HEK293 (cell line): Measurements from ENCODE around the gene DVL3.

Experiments used
- CTCF ChIA-PET: fragments of 350-600 bp; formaldehyde crosslinking; extraction: SDS; loops from one replicate; lab custom pipeline; 2021; ENCODE audit warnings: antibody characterized with exemption; lab: Yijun Ruan, JAX
- POLR2A ChIA-PET: fragments of 300-600 bp; formaldehyde crosslinking; extraction: SDS; loops from one replicate; lab custom pipeline; 2020; ENCODE audit warnings: antibody characterized with exemption, inconsistent platforms; lab: Yijun Ruan, JAX
- H3K27ac ChIP-seq: fragments of 200-500 bp; sonication (Bioruptor generic); 2 replicates; pipeline ENCODE4 v1.5.1; 2014; ENCODE audit warnings: low read depth, low read length, control low read depth, inconsistent platforms; ENCODE audit errors: extremely low read depth
- H3K36me3 ChIP-seq, 2 experiments: fragments of 200-500 bp in 1 of 2; sonication (Bioruptor generic) in 1 of 2; 1 replicate in 1 of 2; 2 replicates in 1 of 2; pipeline ENCODE4 v1.5.1; 2014 to 2017; ENCODE audit warnings: inconsistent platforms in 2 of 2, low read length in 2 of 2; ENCODE audit not compliant: control insufficient read depth in 2 of 2, insufficient read depth in 1 of 2
- H3K4me1 ChIP-seq: fragments of 200-500 bp; sonication (Bioruptor generic); 2 replicates; pipeline ENCODE4 v1.5.1; 2014; ENCODE audit warnings: mild to moderate bottlenecking, low read length, inconsistent platforms; ENCODE audit not compliant: control insufficient read depth, insufficient read depth
- H3K4me3 ChIP-seq: 2 replicates; pipeline ENCODE4 v1.5.1; 2011; ENCODE audit warnings: low read depth, mild to moderate bottlenecking, control low read depth, low read length, moderate library complexity
- H3K9me3 ChIP-seq: fragments of 200-500 bp; sonication (Bioruptor generic); 2 replicates; pipeline ENCODE4 v1.5.1; 2014; ENCODE audit warnings: low read depth, low read length, inconsistent platforms; ENCODE audit not compliant: control insufficient read depth, insufficient read depth
- HOXC10 ChIP-seq: sonication (generic); formaldehyde crosslinking; IDR thresholded peaks from 2 replicates; pipeline ENCODE4 v1.8.1; 2023; ENCODE audit warnings: mild to moderate bottlenecking, missing genetic modification reagents
- MEIS1 ChIP-seq: sonication (generic); formaldehyde crosslinking; IDR thresholded peaks from 2 replicates; pipeline ENCODE4 v1.8.1; 2022; ENCODE audit warnings: missing genetic modification reagents, mild to moderate bottlenecking, borderline replicate concordance
- SCRT1 ChIP-seq: fragments of 450-650 bp; formaldehyde crosslinking; IDR thresholded peaks from 2 replicates; pipeline ENCODE4 v1.5.1; 2016; ENCODE audit warnings: missing biosample characterization, missing genetic modification characterization, borderline replicate concordance
- YY1 ChIP-seq: fragments of 450-650 bp; formaldehyde crosslinking; IDR thresholded peaks from 2 replicates; pipeline ENCODE4 v1.5.1; 2018; ENCODE audit warnings: missing biosample characterization, missing genetic modification characterization
- ZBTB21 ChIP-seq: fragments of 450-650 bp; formaldehyde crosslinking; IDR thresholded peaks from 2 replicates; pipeline ENCODE4 v1.5.1; 2017; ENCODE audit warnings: missing biosample characterization, missing genetic modification characterization
- ZFHX2 ChIP-seq: fragments of 450-650 bp; formaldehyde crosslinking; conservative IDR thresholded peaks from 2 replicates; pipeline ENCODE4 v1.5.1; 2016; ENCODE audit warnings: missing biosample characterization, missing genetic modification characterization
- ZNF114 ChIP-seq: fragments of 450-650 bp; formaldehyde crosslinking; IDR thresholded peaks from 2 replicates; pipeline ENCODE4 v1.5.0; 2017; ENCODE audit warnings: missing biosample characterization, missing genetic modification characterization
- ZNF155 ChIP-seq: fragments of 450-650 bp; formaldehyde crosslinking; IDR thresholded peaks from 2 replicates; pipeline ENCODE4 v1.5.1; 2016; ENCODE audit warnings: missing biosample characterization, missing genetic modification characterization
- ZNF19 ChIP-seq: fragments of 450-650 bp; formaldehyde crosslinking; IDR thresholded peaks from 2 replicates; pipeline ENCODE4; 2016; ENCODE audit warnings: missing biosample characterization, missing genetic modification characterization, low read depth
- ZNF214 ChIP-seq: fragments of 450-650 bp; formaldehyde crosslinking; IDR thresholded peaks from 2 replicates; pipeline ENCODE4 v1.5.1; 2017; ENCODE audit warnings: missing biosample characterization, mild to moderate bottlenecking, missing genetic modification characterization, borderline replicate concordance
- ZNF248 ChIP-seq: fragments of 450-650 bp; formaldehyde crosslinking; IDR thresholded peaks from 2 replicates; pipeline ENCODE4 v1.5.1; 2017; ENCODE audit warnings: missing biosample characterization, missing genetic modification characterization
- ZNF324 ChIP-seq: fragments of 450-650 bp; formaldehyde crosslinking; IDR thresholded peaks from 2 replicates; pipeline ENCODE4 v1.5.1; 2016; ENCODE audit warnings: missing biosample characterization, missing genetic modification characterization
- ZNF426 ChIP-seq: fragments of 450-650 bp; formaldehyde crosslinking; IDR thresholded peaks from 2 replicates; pipeline ENCODE4 v1.5.1; 2017; ENCODE audit warnings: missing biosample characterization, missing genetic modification characterization, mild to moderate bottlenecking, inconsistent platforms, moderate library complexity
- ZNF473 ChIP-seq: fragments of 450-650 bp; formaldehyde crosslinking; IDR thresholded peaks from 2 replicates; pipeline ENCODE4 v1.5.1; 2017; ENCODE audit warnings: missing biosample characterization, missing genetic modification characterization
- ZNF558 ChIP-seq: fragments of 450-650 bp; formaldehyde crosslinking; IDR thresholded peaks from 2 replicates; pipeline ENCODE4 v1.5.1; 2016; ENCODE audit warnings: missing biosample characterization, missing genetic modification characterization
- ZNF600 ChIP-seq: fragments of 450-650 bp; formaldehyde crosslinking; IDR thresholded peaks from 2 replicates; pipeline ENCODE4 v1.5.1; 2016; ENCODE audit warnings: missing biosample characterization, missing genetic modification characterization
- ZNF624 ChIP-seq: fragments of 450-650 bp; formaldehyde crosslinking; IDR thresholded peaks from 2 replicates; pipeline ENCODE4 v1.5.1; 2017; ENCODE audit warnings: missing biosample characterization, missing genetic modification characterization
- ZNF654 ChIP-seq: fragments of 450-650 bp; formaldehyde crosslinking; IDR thresholded peaks from 2 replicates; pipeline ENCODE4 v1.5.1; 2016; ENCODE audit warnings: low read depth, missing biosample characterization, missing genetic modification characterization
- ZNF677 ChIP-seq: fragments of 450-650 bp; IDR thresholded peaks from 2 replicates; pipeline ENCODE4 v1.5.0; 2018; ENCODE audit warnings: missing biosample characterization, mild to moderate bottlenecking, missing genetic modification characterization, moderate library complexity
- ZNF777 ChIP-seq: fragments of 450-650 bp; formaldehyde crosslinking; IDR thresholded peaks from 2 replicates; pipeline ENCODE4 v1.5.1; 2017; ENCODE audit warnings: missing biosample characterization, missing genetic modification characterization, borderline replicate concordance
- TF ChIP-seq, protein P1 (sequence below): fragments of 450-650 bp; formaldehyde crosslinking; IDR thresholded peaks from 2 replicates; pipeline ENCODE4 v1.5.1; 2016; ENCODE audit warnings: missing biosample characterization, missing genetic modification characterization
- TF ChIP-seq, protein P2 (sequence below): fragments of 450-650 bp; formaldehyde crosslinking; IDR thresholded peaks from 2 replicates; pipeline ENCODE4 v1.5.1; 2016; ENCODE audit warnings: missing biosample characterization, missing genetic modification characterization
- TF ChIP-seq, protein P3 (sequence below): fragments of 450-650 bp; formaldehyde crosslinking; IDR thresholded peaks from 2 replicates; pipeline ENCODE4 v1.5.1; 2016; ENCODE audit warnings: missing biosample characterization, missing genetic modification characterization
- TF ChIP-seq, protein P4 (sequence below): fragments of 450-650 bp; formaldehyde crosslinking; IDR thresholded peaks from 2 replicates; pipeline ENCODE4 v1.5.1; 2016; ENCODE audit warnings: missing biosample characterization, missing genetic modification characterization

DVL3 gene

DNA sequence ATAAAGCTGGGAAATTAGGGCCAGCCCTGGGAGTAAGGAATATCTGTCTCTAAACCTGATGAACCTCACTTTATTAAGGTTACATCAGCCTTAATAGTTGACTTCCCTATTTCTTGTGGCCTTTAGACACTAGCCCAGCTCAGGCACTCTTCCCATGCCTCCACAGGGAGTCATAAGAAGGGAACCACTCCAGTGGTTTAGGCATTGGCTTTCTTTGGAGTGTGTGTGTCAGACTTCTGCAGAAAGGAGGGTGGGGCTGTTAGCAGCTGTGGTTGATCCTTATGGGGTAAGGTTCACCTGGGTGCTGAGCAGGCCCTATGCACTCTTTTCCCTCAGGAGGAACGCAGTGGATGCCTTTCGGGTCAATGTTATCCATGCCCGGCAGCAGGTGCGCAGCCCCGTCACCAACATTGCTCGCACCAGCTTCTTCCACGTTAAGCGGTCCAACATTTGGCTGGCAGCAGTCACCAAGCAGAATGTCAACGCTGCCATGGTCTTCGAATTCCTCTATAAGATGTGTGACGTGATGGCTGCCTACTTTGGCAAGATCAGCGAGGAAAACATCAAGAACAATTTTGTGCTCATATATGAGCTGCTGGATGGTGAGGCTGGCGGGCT, 23.5 kb downstream of the DVL3 start:
- POLR2A ChIA-PET: interaction anchor here (0.7 kb wide), 1 partner anchor 30 kb away, joined by 5 read pairs; no protein-coding TSS in a partner anchor
- Histone ChIP-seq H3K36me3 (peaks cover 8 to 69% of the 10 kb centered on the region in 2 experiments; a peak in 2 of 3 replicates), H3K9me3 (no peaks in the 10 kb centered on the region), H3K4me3 (no peak overlapping the region), H3K27ac (no peak overlapping the region), H3K4me1 (peaks cover 3% of the 10 kb centered on the region; the same call in 1 of the 2 replicates)
- TF ChIP-seq ZNF324 (no peak), ZFHX2 (no peak), ZBTB21 (no peak), ZNF677 (no peak), ZNF248 (no peak), MEIS1 (CRISPR knock-in tag) (no peak), ZNF473 (tag by site-specific recombination) (no peak), ZNF114 (no peak), ZNF426 (tag by site-specific recombination) (no peak), ZNF777 (no peak), ZNF624 (no peak), ZNF600 (no peak), YY1 (no peak)
- TF ChIP-seq, protein P1, sequence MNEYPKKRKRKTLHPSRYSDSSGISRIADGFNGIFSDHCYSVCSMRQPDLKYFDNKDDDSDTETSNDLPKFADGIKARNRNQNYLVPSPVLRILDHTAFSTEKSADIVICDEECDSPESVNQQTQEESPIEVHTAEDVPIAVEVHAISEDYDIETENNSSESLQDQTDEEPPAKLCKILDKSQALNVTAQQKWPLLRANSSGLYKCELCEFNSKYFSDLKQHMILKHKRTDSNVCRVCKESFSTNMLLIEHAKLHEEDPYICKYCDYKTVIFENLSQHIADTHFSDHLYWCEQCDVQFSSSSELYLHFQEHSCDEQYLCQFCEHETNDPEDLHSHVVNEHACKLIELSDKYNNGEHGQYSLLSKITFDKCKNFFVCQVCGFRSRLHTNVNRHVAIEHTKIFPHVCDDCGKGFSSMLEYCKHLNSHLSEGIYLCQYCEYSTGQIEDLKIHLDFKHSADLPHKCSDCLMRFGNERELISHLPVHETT: no peak
- TF ChIP-seq, protein P2, sequence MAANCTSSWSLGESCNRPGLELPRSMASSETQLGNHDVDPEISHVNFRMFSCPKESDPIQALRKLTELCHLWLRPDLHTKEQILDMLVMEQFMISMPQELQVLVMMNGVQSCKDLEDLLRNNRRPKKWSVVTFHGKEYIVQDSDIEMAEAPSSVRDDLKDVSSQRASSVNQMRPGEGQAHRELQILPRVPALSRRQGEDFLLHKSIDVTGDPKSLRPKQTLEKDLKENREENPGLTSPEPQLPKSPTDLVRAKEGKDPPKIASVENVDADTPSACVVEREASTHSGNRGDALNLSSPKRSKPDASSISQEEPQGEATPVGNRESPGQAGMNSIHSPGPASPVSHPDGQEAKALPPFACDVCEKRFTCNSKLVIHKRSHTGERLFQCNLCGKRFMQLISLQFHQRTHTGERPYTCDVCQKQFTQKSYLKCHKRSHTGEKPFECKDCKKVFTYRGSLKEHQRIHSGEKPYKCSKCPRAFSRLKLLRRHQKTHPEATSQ: no peak
- TF ChIP-seq, protein P3, sequence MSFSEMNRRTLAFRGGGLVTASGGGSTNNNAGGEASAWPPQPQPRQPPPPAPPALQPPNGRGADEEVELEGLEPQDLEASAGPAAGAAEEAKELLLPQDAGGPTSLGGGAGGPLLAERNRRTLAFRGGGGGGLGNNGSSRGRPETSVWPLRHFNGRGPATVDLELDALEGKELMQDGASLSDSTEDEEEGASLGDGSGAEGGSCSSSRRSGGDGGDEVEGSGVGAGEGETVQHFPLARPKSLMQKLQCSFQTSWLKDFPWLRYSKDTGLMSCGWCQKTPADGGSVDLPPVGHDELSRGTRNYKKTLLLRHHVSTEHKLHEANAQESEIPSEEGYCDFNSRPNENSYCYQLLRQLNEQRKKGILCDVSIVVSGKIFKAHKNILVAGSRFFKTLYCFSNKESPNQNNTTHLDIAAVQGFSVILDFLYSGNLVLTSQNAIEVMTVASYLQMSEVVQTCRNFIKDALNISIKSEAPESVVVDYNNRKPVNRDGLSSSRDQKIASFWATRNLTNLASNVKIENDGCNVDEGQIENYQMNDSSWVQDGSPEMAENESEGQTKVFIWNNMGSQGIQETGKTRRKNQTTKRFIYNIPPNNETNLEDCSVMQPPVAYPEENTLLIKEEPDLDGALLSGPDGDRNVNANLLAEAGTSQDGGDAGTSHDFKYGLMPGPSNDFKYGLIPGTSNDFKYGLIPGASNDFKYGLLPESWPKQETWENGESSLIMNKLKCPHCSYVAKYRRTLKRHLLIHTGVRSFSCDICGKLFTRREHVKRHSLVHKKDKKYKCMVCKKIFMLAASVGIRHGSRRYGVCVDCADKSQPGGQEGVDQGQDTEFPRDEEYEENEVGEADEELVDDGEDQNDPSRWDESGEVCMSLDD (tag by site-specific recombination): no peak
- CTCF ChIA-PET: interaction anchor here (0.5 to 1.1 kb wide), 2 partner anchors 47 to 71 kb away, joined by 3 read pairs; no protein-coding TSS in a partner anchor

DNA sequence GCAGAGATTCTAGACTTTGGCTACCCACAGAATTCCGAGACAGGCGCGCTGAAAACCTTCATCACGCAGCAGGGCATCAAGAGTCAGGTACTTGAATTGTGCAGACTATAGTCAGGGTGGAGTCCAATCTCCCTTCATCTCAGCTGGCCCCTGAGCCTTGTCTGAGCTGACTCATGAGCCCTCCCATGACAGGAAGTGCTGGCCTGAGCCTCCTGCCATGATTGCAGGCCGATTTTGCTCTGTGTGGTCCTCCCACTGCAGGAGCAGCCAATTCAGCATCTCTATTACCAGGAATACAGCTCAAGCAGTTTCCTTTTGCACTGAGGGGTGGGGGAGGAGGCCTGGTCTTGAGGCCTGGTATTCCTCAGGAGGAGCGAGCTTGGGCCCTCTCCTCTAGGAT, 25.0 kb downstream of the DVL3 start:
- no peak overlapping the region for H3K4me3 ChIP-seq
- H3K4me1 ChIP-seq: peaks cover 5% of the 10 kb centered on the region; the same call in 1 of the 2 replicates
- peaks cover 8 to 79% of the 10 kb centered on the region in 2 experiments; a peak in 2 of 3 replicates for H3K36me3 ChIP-seq
- TF ChIP-seq ZNF558 (tag by site-specific recombination): no peak
- no peak for TF ChIP-seq ZNF155 (tag by site-specific recombination)
- TF ChIP-seq ZNF426 (tag by site-specific recombination): no peak
- TF ChIP-seq ZNF214 (tag by site-specific recombination): no peak
- no peak for TF ChIP-seq SCRT1 (tag by site-specific recombination)
- TF ChIP-seq ZNF654: no peak
- TF ChIP-seq HOXC10 (CRISPR knock-in tag): no peak
- TF ChIP-seq, protein P4, sequence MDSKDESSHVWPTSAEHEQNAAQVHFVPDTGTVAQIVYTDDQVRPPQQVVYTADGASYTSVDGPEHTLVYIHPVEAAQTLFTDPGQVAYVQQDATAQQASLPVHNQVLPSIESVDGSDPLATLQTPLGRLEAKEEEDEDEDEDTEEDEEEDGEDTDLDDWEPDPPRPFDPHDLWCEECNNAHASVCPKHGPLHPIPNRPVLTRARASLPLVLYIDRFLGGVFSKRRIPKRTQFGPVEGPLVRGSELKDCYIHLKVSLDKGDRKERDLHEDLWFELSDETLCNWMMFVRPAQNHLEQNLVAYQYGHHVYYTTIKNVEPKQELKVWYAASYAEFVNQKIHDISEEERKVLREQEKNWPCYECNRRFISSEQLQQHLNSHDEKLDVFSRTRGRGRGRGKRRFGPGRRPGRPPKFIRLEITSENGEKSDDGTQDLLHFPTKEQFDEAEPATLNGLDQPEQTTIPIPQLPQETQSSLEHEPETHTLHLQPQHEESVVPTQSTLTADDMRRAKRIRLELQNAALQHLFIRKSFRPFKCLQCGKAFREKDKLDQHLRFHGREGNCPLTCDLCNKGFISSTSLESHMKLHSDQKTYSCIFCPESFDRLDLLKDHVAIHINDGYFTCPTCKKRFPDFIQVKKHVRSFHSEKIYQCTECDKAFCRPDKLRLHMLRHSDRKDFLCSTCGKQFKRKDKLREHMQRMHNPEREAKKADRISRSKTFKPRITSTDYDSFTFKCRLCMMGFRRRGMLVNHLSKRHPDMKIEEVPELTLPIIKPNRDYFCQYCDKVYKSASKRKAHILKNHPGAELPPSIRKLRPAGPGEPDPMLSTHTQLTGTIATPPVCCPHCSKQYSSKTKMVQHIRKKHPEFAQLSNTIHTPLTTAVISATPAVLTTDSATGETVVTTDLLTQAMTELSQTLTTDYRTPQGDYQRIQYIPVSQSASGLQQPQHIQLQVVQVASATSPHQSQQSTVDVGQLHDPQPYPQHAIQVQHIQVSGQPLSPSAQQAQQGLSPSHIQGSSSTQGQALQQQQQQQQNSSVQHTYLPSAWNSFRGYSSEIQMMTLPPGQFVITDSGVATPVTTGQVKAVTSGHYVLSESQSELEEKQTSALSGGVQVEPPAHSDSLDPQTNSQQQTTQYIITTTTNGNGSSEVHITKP (tag by site-specific recombination): no peak
- TF ChIP-seq ZNF19 (tag by site-specific recombination): no peak
- ChIA-PET CTCF (interaction anchor here (0.6 to 1.0 kb wide), 3 partner anchors 48 to 712 kb away, joined by 3 to 5 read pairs (median 3); no protein-coding TSS in a partner anchor), POLR2A (no interaction called here)
- no peaks in the 10 kb centered on the region for H3K9me3 ChIP-seq
- no peak overlapping the region for H3K27ac ChIP-seq
